ENCODE results near the gene COG6.

COG6 gene

DNA sequence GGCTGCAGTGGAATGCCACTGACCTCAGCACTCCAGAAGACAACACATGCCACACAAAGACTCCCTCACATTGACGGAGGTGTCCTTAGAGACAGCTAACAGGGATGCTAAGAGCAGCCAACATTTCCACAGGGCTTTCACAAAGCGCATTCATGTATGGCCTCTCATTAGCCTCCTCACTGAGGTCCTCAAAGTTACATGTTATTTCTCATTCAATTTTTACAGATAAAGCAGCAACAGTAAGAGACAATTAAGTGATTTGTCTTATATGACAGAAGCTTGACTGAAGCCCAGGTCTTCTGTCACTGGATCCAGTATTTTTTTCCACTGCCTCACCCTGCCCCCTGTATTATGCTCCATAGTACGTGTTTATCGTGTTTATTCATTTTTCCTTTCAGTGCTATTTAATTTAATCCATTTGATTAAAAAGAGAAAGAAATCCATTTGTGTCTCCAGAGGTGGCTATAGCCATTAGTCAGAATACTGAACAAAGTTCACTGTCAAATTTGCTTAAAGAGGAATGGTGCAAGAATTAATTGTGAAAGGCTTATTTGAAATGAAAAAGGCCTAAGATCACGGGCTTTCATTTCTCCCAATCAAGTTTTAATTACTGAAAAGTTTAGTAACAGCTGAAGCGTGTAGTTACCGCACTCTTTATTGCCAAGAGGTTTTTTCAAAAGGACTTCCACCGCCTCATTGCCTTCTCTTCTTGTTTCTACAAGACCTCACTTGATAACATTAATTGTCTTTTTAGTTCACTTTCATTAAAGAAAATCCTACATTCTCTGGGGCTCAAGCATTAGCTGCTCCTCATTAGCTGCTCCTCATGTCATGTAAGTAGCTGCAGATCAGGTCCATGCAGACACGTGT, 115.0 kb downstream of the COG6 start:
- no peak for DNase-seq (ENCODE audit: low read depth)

GRCh38 chr13:39773833-39774232, 118.4 kb downstream of the COG6 start:
- no peak for DNase-seq (ENCODE audit: low read depth)

DNA sequence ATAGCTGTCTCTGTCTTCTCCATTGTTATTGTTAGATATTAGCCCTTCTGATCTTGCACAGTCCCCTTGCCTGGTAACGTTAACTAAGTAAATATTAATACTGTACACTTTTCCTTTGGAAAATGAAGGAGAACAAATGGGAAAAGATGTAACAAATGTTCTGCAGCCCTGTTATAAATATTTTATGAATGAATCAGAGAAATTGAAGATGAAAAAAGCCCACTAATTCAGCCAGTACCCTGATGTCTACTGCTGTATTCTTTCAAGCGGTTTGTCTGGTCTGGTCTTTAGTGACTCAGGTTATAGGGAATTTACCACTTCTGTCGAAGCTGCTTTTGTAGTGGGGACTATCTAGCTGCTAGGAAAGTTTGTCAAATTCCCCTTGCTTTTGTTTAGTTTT, 121.0 kb downstream of the COG6 start:
- no peak for DNase-seq (ENCODE audit: low read depth)

GRCh38 chr13:39777021-39777420, 121.6 kb downstream of the COG6 start:
- DNase-seq (ENCODE audit: low read depth), result no peak

GRCh38 chr13:39777527-39778061, 122.1 kb downstream of the COG6 start:
- DNase-seq (ENCODE audit: low read depth), result peak; percentile 13

DNA sequence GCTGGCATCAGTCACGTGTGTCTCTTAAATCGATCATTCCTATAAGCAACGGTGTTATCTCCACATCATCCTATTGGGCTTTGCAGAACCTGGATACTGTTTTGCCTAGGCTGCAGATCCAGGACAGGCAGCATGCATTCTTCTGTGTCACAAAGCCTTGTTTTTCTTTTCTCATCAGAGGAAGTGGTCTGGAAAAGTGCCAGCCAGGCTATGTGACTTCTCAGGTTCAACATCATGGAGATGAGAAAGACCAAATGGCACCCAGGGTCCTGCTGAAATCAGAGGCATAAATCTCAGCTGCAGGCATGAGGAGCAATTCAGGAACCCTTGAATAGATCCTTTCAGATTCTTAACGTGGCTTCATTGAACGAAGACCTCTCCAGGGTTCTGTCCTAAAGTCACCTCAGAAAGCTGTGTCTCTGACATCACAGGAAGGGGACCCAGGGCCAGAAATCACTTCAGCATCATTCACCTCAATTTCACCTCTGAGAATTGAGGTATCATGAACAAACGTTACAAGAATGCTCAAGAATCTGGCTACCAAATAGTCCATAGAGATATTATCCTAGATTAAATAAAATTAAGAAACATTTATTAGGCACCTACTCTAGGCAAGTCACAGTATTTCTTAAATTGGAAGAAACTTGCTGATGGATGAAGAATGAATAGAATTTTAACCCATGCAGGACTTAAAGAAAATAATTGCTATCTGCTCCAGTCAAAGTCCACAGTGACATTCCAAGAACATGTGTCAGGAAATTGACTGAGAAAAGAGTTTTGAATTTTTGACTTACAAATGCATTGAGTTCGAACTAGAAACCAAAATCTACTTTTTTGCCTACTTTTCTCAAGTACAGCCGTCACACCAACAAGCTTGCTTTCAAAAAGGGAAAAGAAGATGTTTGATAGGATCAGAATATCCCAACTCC, 124.1 kb downstream of the COG6 start:
- DNase-seq (ENCODE audit: low read depth), result no peak

- DNase-seq (ENCODE audit: low read depth), result no peak
Observed at GRCh38 chr13:39780711-39781110, 125.2 kb downstream of the COG6 start.

GRCh38 chr13:39781381-39781780, 125.9 kb downstream of the COG6 start:
- no peak for DNase-seq (ENCODE audit: low read depth)

DNA sequence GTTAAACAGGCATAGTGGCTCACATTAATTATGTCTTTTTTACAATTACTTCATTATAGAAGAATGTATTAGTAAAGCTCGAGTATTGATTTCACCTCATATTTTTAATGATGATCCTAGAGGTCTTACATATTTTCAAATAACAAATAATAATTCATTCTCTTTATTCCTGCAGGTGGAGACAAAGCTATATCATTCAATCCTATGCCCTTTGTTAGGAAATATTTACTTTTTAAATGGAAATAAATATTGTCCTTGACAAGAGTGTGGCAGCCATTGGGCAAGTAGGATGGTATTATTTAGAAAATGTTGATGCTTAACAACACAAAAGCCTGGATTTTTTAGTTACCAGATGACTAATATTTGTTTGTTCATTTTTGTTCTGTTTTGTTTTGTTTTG, 127.6 kb downstream of the COG6 start:
- no peak for DNase-seq (ENCODE audit: low read depth)

DNA sequence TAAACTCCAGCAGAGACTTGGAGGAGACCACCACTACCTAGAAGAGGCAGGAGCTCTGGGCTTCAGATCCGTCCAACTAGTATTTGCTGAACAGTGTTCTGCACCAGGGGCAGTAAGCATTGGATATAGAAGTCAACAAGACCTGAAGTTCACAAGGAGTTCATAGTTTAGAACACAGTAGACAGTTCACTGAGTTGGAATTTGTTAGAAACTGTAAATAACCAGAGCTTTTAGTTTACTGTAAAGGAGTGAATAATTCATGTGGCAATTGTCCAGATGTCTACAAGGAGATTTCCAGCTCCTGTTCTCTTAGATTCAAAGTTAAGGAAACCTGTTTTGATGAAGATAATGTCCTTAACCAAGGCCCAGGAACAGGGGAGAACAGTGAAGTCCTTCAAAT, 128.9 kb downstream of the COG6 start:
- no peak for DNase-seq (ENCODE audit: low read depth)

- no peak for DNase-seq (ENCODE audit: low read depth)
Observed at GRCh38 chr13:39786091-39786490, 130.6 kb downstream of the COG6 start.

GRCh38 chr13:39787086-39787487, 131.6 kb downstream of the COG6 start:
- DNase-seq (ENCODE audit: low read depth), result no peak

DNA sequence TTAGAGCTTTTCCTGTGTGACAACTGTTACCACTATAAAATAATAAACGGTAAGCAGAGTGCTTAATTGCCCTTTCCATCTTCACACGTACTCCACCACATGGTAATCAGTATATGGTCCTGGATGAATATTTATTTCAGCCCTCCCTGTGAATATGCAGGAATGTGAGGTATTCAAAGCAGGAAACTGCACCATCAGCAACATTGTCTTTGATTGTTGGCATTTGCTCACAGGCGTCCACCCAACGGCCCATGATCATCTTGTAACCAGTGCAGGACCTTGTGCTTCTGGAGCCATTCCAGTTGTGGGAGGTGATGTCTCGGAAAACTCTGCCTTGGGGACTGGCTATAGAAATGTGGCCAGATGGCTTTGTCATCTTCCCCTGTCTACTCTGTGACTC, 132.6 kb downstream of the COG6 start:
- no peak for DNase-seq (ENCODE audit: low read depth)

DNA sequence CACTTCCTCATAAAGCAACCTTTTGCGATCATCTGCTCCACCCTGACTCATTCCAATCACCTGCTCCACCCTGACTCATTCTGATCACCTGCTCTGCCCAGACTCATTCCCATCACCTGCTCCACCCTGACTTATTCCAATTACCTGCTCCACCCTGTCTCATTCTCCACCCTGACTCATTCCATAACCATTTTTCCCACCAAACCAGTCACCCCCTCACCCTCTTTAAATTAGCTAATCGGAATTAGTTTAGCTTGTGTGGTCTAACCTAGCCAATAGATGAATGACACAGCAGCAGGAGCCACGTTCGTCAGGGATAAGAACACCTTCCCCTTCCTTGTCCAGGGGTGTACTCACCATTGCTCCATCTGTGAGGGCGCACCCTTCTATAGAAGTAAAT, 134.0 kb downstream of the COG6 start:
- no peak for DNase-seq (ENCODE audit: low read depth)
